NCI-H460 (cell line): Measurements from ENCODE around the gene GOLIM4. TPM values are rescaled to one million over a fixed set of nuclear protein-coding genes. Genes with fewer than 3 reads are reported as not detected.

ENCODE experiments used
- DNase-seq: peaks from one replicate; pipeline ENCODE4 v3.0.0-alpha.2; 2016; ENCODE audit warnings: low read depth; ENCODE audit errors: extremely low read depth
- total RNA-seq: library from RNA; depleted of rRNA; stranded (reverse); fragments of >200 nt; shearing (Covaris generic); gene quantifications from 2 replicates; pipeline ENCODE4 v1.2.3, GENCODE V29; 2014

The GOLIM4 gene
- total RNA-seq, 1 experiment from 2014 or later: 26.0 TPM

GRCh38 chr3:168100777-168101492 is 5.2 kb upstream of the GOLIM4 start:
- DNase-seq: no peak

- no peak for DNase-seq
Observed at GRCh38 chr3:168097381-168097780, 1.7 kb upstream of the GOLIM4 start.

- DNase-seq: peak; percentile 67
Observed at GRCh38 chr3:168096210-168096652, 507 bp upstream of the GOLIM4 start.

- peak; percentile 44 for DNase-seq
Observed at GRCh38 chr3:168094877-168095610, 680 bp downstream of the GOLIM4 start.

GRCh38 chr3:168094580-168094876 is 1.2 kb downstream of the GOLIM4 start:
- DNase-seq: no peak

- no peak for DNase-seq
Observed at GRCh38 chr3:168093790-168094189, 1.9 kb downstream of the GOLIM4 start.

- DNase-seq: no peak
Observed at GRCh38 chr3:168093229-168093628, 2.5 kb downstream of the GOLIM4 start.

GRCh38 chr3:168091941-168092340 is 3.8 kb downstream of the GOLIM4 start:
- DNase-seq: no peak

GRCh38 chr3:168091302-168091858 is 4.3 kb downstream of the GOLIM4 start:
- no peak for DNase-seq

GRCh38 chr3:168090306-168091085 is 5.2 kb downstream of the GOLIM4 start:
- no peak for DNase-seq

GRCh38 chr3:168089179-168089771 is 6.4 kb downstream of the GOLIM4 start:
- DNase-seq: no peak

- no peak for DNase-seq
Observed at GRCh38 chr3:168088106-168088720, 7.5 kb downstream of the GOLIM4 start.

GRCh38 chr3:168087539-168087938 is 8.2 kb downstream of the GOLIM4 start:
- DNase-seq: no peak

GRCh38 chr3:168086541-168087260 is 9.0 kb downstream of the GOLIM4 start:
- no peak for DNase-seq

- DNase-seq: no peak
Observed at GRCh38 chr3:168085491-168086119, 10.1 kb downstream of the GOLIM4 start.

GRCh38 chr3:168083906-168084305 is 11.8 kb downstream of the GOLIM4 start:
- no peak for DNase-seq

- no peak for DNase-seq
Observed at GRCh38 chr3:168081856-168082255, 13.9 kb downstream of the GOLIM4 start.

GRCh38 chr3:168081171-168081771 is 14.5 kb downstream of the GOLIM4 start:
- no peak for DNase-seq
